ENCODE data around the gene APBB1IP.
"Not testable (repeated sequence)": the region's sequence is repeated elsewhere in the genome, so short reads cannot be mapped to it uniquely, and the experiment has no call there.

Gene APBB1IP

DNA sequence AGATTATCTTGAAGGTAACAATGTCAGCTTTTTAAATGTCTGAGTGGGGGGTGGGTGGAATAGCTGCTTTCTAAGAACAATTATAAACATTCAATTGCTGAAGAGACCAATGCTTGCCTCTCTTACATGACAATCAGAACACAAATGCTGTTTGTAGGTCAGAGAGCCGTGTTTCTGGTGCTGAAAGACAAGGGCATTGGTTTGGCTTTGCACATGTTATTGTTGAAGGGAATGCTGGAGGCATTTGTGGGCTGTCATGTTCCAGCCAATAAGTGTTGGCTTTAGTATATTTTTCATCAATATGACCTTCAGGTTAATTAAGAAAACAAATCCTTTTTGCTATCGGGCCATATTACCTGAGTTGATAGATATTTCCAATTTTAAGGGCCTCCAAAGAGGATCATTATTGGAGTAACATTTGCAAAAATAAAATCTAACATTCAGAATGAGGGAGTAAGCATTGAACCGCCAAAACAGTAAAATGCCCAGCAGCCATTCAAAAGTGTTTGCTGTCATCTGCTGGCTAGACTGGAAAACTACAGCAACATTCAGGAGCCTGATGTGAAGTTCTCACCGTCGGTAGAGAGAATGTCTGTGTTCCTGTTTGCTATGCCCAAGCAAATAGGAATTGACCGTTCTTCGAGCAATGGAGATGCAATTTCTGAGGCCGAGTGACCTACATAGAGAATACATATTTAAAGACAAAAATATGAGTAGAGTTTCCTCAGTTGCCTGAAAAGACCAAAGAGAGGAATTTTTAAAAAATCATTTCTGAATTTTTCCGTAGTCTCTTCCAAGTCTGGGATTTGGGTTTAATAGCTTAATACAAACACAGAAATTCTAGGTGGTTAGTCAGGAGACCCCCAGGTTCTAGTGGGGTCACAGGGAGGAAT, 118.9 kb downstream of the APBB1IP start:
- peak; percentile 33 for DNase-seq (ENCODE audit: low read depth, low spot score)

DNA sequence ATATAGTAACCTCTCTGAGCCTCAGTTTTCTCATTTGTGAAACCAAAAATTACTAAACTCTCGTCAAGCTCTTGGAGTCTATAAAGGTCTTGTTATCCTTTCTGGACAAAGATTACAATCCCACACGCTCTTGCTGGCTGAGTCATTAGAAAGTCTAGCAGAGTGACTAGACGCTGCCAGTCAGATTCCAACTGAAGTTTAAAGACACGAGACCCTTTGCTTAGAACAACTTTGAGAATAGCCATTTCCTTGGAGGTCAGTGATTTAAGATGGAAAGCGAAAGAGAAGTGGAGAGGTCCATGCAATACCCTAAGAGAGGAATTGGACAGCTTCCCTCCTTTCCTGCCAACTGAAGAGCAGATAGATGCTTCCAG, 119.5 kb downstream of the APBB1IP start:
- DNase-seq (ENCODE audit: low read depth, low spot score): no peak

GRCh38 chr10:26566525-26567350, 128.6 kb downstream of the APBB1IP start:
- no peak for DNase-seq (ENCODE audit: low read depth, low spot score)

DNA sequence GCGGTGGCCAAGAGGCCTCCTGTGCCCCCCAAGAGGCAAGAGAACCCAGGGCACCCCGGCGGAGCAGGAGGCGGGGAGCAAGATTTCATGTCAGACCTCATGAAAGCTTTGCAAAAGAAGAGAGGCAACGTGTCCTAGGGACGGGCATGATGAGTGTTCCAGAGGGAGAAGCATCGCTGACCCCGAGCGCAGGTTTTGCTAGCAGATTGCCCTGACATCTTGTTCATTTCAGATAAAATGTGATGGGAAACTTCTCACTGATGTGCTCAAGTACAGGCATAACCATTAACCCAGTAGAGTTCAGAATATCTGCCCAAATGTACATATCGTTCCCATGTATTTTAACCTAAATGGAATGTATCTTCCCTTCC, 129.2 kb downstream of the APBB1IP start:
- DNase-seq (ENCODE audit: low read depth, low spot score): no peak

DNA sequence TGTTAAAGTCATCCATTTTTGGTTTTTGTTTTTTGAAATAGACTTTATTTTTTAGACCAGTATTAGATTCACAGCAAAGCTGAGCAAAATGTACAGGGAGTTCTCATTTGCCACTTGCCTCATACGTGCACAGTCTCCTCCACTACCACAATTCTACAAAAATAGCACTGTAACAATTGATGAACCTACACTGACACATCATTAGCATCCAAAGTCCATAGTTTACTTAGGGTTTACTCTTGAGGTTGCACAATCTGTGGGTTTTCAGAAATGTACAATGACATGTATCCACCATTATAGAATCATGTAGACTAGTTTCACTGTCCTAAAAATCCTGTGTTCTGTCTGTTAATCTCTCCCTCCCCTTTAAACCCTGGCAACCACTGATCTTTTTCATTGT, 133.5 kb downstream of the APBB1IP start:
- no peak for DNase-seq (ENCODE audit: low read depth, low spot score)

DNA sequence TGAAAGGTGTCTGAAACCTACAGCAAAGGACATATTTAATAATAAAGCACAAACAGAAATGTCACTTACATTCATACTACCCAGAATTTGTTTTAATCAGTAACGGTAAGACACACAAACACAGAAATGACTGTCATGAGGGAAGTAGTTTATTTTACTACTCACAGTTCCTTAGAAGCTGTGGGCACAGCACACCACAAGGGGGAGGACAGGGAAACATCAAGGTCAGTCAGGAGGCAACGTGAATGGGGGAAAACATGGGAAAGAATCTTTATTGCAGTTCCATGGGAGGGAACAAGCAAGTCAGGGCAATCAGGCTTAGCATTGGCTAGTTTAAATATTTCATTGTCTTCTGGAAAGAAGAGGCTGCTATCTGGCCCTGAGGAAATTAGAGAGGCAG, 135.5 kb downstream of the APBB1IP start:
- peak; percentile 28 for DNase-seq (ENCODE audit: low read depth, low spot score)

GRCh38 chr10:26574783-26575182, 136.6 kb downstream of the APBB1IP start:
- DNase-seq (ENCODE audit: low read depth, low spot score): no peak

DNA sequence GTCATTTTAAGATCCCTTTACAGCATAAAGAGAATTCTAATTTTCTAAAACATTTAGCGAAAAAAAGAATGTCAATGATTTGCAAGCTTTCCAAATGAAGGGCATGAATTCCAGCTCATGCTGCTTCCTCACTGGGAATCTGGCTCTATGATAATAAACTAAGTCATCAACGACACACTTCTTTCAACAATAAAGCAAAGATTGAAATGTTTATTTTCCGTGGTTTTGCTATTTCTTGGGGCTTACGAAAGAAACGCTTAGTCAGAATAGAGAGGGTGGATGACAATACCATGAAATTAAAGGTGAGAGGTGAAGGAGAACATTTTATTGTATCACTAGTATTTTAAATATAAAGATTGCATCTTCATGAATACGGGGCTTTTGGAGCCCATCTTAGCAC, 140.2 kb downstream of the APBB1IP start:
- DNase-seq (ENCODE audit: low read depth, low spot score): not testable (repeated sequence)

DNA sequence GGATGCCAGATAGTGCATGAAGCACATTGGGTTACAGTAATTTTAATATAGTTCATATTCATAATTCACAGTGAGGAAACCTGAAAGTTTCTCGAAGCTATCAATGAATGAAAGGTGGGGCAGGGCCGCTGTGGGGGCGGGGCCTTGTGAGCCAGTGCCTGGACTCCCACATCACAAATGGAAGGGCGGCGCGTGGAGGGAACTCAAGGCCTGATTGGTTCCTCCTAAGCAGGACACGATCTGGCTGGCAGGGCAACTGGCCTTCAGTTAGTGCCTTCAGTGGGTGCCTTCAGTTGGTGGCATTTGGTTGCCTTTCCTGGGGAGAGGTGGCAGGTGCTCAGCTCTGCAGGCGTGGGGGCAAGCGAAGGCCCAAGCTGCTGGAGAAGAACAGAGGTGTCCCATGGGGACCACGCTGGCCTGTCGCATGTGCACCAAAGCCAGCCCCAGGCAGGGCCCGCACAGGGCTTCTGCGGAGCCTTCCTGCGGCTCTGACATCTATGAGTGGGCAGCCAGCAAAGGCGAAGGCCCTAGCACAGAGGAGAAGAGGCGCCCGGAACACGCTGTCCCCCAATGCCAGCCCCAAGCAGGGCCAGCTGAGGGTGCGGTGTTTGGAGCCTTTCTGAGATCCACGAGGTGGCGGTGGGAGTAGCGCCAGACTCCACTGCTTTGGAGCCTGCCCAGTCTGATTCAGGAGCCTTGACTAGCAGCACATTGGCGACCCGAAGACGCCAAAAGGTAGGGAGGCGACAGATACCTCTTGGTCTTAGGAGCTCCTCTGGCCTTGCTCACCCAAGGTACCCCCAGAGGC, 141.3 kb downstream of the APBB1IP start:
- DNase-seq (ENCODE audit: low read depth, low spot score): no peak

DNA sequence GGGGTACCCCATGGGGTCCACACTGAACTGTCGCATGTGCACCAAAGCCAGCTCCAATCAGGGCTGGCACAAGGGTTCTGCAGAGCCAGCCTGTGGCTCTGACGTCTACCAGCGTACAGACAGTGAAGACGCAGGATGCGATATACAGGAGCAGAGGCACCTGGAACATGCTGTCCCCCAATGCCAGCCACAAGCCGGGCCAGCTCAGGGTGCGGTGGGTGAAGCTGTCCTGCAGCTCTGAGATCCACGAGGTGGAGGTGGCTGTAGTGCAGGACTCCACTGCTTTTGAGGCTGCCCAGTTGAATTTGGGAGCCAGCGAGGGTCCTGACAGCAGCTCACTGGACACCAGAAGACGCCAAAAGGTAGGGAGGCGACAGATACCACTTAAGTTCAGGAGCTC, 148.1 kb downstream of the APBB1IP start:
- DNase-seq (ENCODE audit: low read depth, low spot score): no peak

- no peak for DNase-seq (ENCODE audit: low read depth, low spot score)
Observed at GRCh38 chr10:26588611-26589010, 150.5 kb downstream of the APBB1IP start.

GRCh38 chr10:26589813-26590212, 151.7 kb downstream of the APBB1IP start:
- DNase-seq (ENCODE audit: low read depth, low spot score): not testable (repeated sequence)

GRCh38 chr10:26593896-26594295, 155.8 kb downstream of the APBB1IP start:
- DNase-seq (ENCODE audit: low read depth, low spot score): no peak

DNA sequence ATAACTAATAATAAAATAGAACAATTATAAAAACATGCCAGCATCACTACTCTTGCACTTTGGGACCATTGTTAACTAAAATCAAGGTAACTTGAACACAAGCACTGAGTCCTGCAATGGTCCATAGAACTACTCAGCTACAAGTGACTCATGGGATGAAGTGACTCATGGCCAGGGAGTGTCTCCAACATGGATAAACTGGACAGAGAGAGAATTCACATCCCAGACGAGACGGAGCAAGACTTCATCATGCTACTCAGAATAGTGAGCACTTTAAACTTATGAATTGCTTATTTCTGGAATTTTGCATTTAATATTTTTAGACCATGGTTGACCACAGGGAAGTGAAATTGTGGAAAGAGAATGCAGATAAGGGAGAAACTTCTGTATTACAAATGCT, 165.1 kb downstream of the APBB1IP start:
- not testable (repeated sequence) for DNase-seq (ENCODE audit: low read depth, low spot score)

GRCh38 chr10:26604320-26605093, 166.4 kb downstream of the APBB1IP start:
- not testable (repeated sequence) for DNase-seq (ENCODE audit: low read depth, low spot score)

DNA sequence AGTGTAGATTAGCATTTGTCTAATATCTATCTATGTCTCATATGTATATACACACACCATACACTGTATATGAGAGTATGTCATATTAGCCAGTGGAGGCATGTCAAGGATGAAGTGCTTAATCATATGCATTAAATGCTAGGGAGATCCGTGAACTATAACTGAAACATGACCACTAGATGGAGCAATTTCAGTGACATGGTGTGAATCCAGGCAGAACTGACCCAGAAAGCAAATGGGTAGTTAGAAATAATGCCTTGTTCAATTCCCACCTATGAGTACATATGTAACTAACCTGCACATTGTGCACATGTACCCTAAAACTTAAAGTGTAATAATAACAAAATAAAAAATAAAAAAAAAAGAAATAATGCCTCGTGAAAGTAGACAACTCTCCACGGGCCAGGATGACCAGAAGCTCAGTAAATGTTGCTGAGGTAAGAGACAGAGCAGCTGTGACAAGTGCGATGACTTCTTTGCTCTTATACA, 168.3 kb downstream of the APBB1IP start:
- not testable (repeated sequence) for DNase-seq (ENCODE audit: low read depth, low spot score)

DNA sequence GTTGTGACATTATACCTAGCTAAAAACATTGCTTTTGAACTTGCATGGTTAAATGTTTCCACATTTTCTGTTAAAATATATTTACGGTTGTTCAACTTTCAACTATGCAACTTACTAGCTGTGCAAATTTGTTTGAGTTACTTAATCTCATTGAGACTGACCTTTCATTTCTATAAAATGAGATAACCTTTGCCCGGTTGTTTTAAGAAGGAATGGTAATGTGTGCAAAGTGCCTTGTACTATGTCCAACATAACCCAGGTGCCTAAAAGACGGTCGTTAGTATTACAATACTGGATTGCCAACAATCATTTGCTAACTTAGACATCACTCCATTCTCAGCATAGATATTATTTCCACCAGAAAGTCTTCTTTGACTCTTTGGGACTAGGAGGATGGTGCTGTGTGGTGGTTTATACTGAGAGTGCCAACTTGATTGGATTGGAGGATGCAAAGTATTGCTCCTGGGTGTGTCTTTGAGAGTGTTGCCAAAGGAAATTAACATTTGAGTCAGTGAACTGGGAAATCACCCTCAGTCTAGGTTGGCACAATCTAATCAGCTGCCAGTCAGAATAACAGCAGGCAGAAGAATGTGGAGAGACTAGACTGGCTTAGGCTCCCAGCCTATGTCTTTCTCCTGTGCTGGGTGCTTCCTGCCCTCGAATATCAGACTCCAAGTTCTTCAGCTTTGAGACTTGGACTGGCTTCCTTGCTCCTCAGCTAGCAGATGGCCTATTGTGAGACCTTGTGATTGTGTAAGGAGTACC, 174.2 kb downstream of the APBB1IP start:
- no peak for DNase-seq (ENCODE audit: low read depth, low spot score)

Measured in iPS DF 19.7 (cell line).